ENCODE data around the gene CSH2.
A peak's percentile ranks its signal among the peaks of the same experiment; 100 is the strongest.
"Not testable (repeated sequence)": the region's sequence is repeated elsewhere in the genome, so short reads cannot be mapped to it uniquely, and the experiment has no call there.

CSH2 gene

DNA sequence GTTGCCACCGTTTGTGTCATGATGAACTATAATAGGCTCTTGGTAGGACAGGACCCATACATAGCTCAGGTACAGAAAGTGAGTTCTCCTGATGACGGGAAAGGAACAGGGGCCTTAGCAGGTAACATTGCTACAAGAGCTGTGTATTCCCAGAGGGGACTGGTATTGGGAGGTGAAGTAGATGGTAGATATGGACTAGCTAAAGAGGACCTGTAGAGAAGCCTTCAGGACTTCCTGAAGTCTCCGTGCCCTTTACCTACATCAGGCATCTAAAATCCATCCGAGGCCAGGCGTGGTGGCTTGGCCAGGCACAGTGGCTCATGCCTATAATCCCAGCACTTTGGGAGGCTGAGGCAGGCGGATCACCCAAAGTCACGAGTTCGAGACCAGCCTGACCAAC lies 18.3 kb downstream of the CSH2 start:
- no peak for DNase-seq (ENCODE audit: low spot score)

DNA sequence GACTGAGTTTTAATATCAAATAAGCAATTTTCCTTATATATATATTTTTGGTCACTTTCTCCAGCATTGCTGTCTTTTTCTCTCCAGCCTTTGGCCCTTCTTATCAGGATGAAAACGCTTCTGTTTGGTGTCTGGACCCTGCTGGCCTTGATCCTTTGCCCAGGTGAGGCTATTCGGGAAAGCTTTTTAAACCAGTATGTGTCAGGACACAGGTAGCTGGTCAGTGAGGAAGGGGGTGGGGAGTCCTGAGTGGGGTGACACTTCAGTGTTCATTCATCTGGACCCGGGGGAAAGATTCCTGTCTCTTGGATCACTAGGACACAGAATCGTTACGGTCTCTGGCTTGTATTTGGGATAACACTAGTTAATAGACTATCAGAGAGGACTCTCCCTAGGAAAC lies 18.8 kb downstream of the CSH2 start:
- no peak for DNase-seq (ENCODE audit: low spot score)

DNA sequence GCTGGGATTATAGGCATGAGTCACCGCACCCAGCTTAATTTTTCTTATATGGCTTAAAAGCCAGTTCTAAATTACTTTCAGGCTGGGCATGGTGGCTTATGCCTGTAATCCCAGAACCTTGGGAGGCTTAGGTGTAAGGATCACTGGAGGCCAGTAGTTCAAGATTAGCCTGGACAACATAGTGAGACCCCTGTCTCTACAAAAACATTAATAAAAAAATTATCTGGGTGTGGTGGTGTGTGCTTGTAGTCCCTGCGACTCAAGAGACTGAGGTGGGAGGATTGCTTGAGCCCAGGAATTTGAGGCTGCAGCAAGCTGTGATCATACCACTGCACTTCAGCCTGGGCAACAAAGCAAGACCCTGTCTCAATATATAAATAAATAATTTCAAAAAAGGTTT lies 20.2 kb downstream of the CSH2 start:
- no peak for DNase-seq (ENCODE audit: low spot score)

DNA sequence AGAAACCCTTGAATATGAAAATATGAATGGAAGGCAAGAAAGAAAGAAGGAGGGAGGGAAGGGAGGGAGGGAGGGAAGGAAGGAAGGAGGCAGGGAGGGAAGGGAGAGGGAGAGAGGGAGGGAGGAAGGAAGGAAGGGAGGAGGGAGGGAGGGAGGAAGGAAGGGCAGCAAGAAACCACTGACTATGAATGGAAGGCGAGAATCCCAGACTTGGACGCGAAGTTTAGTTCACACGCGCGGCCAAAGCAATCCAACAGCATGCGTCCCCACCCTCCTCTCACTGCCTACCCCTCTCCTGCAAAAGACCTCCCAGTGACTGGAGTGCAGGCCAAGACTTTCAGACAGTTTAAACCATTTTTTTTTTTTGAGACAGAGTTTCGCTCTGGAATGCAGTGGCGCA lies 23.1 kb downstream of the CSH2 start:
- no peak for DNase-seq (ENCODE audit: low spot score)

DNA sequence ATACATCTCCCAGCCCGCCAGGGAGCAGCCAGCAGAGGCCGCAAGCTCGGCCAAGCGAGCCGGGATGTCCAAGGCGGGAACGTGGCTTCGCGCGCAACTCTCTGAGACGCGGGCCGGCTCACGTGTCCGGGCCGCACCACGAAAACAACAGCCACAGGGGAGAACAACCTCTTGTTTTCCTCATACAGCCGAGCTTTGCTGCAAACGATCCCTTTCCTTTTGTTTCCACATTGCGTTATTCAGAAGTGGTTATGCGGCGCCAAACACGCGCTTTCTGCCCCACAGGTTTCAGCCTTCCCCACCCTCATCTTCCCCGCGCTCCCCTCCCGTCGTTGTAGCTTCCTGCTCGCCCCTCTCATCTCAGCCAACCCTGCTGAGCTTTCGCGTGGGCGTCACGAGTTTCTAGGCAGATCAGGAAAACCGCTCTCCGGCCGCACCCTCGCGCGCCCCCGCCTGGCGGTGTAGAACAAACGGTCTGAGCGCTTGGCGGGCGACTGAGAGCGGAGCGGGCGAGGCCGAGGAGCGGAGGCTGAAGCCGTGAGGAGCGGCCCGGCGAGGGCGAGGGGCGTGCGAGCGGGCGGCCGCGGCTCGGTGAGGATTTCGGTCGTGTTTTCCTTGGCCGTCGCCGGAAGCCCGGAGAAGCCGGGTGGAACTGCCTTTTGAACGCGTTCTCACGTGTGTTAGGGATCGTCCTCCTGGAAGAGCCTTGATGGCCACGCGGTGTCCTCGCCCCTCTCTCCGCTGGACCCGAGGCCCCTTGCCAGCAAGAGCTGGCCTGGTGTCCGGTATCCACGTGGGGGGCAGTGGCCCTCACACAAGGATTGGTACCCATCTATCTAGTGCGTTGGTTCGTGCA lies 24.4 kb downstream of the CSH2 start:
- DNase-seq (ENCODE audit: low spot score) = peak; percentile 84

DNA sequence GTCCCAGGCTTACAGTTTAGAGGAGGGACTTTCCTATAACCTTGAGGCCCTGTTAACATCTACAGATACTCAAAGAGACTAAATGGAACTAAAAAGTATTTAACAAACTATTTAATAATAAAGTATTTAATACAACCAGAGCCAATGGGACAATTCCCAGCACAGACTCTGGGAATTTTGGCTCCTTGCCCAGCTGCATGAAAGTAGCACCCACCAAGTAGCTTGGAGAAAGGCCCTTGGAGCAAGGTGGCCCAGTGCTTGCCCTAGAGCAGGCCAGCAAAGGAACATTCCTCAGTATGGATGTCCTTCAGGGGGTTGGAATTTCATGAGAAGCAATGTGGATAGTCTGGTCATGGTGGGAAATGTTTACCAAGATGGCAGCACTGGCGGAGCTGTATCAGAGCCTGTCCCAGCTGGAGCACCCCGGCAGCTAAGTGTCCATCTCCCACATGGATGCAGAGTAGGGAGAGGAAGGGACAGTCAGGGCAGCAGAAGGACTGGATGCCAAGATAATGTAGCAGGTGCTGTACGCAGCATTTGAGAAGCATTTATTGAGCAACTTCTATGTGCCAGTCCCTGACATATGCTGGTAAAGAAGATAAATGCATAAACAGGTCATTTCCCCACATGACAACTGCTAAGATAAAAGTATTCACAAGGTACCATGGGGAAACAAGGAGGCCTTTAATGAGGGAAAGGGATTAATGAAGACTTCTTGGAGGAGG lies 25.8 kb downstream of the CSH2 start:
- no peak for DNase-seq (ENCODE audit: low spot score)

DNA sequence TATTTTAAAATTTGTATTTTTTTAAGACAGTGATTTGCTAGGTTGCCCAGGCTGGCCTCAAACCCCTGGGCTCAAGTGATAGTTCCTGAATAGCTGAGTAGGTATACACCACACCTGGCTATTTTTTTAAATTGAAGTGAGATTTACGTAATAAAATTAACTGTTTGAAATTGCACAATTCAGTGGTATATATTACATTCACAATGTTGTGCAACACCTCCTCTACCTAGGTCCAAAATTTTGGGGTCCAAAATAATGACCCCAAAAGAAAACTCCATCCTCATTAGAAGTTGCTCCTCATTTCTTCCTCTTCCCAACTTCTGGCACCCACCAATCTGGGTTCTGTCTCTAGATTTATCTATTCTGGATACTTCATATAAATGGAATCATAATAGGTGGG lies 28.0 kb downstream of the CSH2 start:
- DNase-seq (ENCODE audit: low spot score) = no peak

DNA sequence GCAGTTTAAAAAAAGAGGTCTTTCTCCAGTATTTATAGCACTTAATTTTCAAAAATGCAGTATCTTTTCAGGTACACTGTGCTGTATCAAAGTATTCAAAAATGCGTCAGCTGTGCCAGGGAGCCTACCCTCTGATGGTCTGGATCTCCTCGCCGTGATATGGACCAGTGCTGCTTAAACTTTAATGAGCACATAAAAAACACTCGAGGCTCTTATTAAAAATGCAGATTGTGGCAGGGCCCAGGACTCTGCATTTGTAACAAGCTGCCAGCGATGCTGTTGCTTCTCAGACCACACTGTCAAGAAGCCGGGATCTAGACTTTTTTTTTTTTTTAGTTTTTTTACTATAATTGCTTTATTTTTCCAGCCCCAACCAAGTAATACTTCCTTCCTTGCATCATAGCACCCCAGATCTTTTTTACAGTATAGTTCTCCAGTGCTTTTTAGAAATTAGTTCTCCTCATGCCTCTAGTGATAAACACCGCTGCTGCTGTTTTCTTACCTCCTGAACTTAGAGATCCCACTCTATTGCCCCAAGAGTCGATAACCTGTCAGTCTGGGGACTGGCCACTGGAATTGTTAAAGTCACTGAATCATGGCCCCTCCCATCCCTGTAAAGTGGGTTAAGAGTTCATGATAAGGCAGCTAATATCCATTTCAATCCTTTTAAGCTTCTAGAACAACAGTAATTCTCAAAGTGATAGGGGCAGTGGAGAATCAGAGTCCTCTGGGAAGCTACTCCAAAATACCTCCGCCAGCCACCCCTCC lies 29.4 kb downstream of the CSH2 start:
- DNase-seq (ENCODE audit: low spot score) = no peak

DNA sequence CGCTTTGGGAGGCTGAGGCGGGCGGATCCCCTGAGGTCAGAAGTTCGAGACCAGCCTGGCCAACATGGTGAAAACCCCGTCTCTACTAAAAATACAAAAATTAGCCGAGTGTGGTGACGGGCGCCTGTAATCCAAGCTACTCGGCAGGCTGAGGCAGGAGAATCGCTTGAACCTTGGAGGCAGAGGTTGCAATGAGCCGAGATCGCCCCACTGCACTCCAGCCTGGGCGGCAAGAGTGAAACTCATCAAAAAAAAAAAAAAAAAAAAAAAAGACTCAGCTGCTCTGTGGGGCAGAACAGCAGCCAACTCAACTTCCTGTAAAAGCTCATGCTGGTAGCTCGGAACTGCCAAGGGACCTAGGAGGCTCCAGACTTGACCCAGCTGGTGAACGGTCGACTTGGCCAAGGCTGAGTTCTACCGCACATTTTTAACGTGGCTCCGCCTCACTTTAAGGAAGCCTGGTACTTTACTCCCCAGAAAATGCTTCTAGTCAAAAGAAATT lies 30.0 kb downstream of the CSH2 start:
- DNase-seq (ENCODE audit: low spot score) = not testable (repeated sequence)

DNA sequence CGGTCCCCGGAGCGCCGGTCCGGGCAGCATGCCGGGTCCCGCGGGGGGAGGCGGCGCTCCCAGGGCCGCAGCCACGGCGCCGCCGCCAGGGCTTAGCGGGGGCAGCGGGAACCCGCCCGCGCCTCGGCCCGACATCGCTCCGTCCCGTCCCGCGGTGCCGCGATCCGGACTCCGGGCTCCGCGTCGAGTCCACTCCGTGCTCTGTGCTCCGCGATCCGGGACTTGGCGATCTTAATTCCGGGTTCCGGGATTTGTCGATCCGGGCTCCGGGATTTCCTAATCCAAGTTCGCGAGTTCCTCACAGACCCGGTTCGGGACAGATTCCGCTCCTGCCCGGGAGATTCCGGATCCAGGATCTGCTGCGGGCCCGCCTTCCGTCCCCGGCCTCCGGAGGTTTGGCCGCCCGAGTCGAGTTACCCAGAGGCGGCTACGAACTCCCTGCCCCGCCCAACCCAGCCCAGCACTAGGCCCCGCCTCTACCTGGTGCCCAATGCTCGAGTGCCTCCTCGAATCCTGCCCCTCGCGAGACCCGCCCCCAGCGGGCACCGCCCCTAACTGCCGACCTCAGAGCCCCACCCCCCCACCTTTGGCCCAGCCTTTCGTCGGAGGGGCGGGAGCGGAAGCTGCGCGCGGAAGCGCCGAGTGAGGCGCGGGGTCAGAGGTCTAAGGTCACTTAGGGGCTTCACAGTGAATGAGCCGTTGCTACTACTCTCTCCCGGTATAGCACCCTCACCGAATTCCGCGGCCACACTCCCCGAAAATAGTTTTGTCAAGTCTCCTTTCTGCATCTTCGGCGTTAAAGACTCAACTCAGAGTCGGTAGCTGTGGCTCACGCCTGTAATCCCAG lies 30.7 kb downstream of the CSH2 start, which contains the start of gene SMARCD2:
SMARCD2 (minus strand) TSS at position 146 of the 847 bp plus-strand sequence; CDS start at position 135, 11 bp downstream.
- peak; percentile 96 for DNase-seq (ENCODE audit: low spot score)

DNA sequence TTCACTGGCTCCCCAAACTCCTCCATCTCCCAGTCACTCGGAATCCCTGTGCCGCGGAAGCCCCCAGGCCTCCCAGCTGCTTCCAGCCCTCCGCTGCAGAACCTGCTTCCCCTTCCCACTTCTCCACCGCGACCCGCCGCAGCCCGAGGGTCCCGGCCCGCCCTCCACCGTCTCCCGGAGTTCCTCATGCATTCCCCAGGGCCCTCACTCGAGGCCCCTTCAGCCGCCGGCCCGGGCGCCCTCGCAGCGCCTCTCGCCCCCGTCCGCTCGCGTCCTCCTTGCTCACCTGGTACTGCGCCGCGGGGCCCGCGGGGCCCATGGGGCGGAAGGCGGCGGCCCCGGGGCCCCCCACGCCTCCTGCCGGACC lies 31.3 kb downstream of the CSH2 start:
- DNase-seq (ENCODE audit: low spot score) = no peak

DNA sequence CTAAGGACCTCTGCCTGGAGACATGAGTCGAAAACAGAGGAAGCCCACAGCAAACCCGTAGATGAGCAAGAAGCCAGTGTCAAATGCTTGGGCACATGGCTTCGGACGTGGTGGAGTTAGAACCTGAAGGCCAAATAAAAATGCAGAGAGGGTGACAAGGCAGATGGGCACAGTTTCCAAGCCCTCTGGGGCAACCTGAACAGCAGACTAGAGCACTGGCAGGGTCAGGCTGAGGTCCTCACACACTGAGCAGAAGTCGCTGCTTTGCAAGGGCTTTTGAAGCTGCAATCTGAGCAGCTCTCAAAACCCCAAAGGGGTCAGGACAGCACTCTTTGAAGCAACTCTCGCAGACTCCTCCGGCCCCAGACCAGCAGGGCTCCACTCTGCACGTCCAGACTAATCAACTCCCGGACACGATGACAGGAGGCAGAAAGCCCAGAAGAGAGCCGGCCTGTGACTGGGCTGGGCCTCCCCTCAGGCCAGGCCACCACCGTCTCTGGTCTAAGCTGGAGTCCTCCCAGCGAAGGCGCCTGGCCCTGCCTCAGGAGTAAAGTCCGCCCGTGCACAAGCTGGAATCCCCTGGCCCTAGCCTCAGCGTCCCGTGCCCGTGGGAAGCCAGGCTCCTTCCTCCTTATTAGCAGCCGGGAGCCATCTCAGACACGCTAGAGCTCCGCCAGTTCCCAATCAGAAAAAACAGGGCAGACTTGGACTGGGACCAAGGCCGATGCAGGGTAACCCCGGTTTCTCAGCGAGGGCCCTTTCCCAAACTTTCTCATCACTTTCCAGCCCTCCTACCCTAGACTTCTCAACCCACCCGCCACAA lies 31.9 kb downstream of the CSH2 start:
- peak; percentile 46 for DNase-seq (ENCODE audit: low spot score)

DNA sequence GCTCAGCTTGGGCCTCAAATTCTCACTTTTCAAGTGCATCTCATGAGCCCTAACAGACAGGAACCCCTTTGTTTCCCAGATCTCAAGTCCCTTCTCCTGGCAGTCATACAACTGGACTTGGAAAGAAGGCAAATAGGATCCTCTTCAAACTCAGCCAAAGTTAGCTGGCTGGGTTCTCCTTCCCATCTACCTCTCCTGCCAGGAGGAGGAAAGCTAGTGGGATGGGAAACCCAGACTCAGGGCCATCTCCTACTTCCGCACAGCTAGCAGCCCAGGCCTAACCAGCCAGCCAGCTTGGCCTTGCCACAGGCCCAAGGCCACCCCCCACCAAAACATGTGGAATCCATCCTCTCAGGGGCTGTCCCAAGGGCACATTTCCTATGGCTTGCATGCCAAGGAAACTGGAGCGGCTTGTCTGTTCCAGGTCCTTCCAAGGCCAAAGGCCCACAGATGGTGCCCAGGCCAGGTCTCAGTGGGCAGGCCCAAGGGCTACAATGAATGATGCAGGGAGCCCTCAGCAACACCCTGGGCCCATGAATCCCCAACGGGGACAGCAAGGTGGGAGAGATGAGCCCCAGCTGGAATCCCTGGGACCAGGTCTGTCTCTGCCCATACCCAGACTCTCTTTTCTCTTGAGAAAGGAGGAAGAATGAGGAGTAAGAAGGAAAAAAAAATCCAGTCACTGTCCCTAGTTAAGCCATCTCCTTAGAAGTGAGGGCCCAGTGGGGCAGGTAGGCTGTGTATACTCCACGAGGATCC lies 32.7 kb downstream of the CSH2 start:
- DNase-seq (ENCODE audit: low spot score) = no peak

DNA sequence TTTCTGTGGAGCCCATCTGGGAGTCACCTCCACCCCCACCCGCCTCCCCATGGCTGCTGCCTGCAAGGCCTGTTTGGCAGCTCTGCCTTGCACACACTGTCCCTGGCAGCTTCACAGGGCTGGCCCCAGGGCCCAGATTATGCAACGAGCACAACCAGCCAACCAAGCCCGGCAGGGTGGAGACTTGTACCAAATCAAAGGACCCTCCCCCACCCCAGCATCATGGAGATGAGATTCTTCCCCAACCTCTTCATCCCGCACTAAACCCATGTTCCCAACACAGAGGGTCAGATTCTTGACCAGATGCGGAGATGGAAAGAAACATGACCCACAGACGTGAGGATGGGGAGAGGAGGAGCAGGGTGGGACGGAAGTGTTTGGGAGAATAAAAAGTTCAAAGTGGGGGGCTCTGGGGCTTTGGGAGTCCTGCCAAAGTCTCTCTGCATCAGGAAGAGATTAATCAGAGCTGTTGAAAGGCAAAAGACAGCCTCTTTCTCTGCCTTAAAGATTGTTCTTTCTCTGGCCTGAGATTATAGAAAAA lies 34.8 kb downstream of the CSH2 start:
- no peak for DNase-seq (ENCODE audit: low spot score)

DNA sequence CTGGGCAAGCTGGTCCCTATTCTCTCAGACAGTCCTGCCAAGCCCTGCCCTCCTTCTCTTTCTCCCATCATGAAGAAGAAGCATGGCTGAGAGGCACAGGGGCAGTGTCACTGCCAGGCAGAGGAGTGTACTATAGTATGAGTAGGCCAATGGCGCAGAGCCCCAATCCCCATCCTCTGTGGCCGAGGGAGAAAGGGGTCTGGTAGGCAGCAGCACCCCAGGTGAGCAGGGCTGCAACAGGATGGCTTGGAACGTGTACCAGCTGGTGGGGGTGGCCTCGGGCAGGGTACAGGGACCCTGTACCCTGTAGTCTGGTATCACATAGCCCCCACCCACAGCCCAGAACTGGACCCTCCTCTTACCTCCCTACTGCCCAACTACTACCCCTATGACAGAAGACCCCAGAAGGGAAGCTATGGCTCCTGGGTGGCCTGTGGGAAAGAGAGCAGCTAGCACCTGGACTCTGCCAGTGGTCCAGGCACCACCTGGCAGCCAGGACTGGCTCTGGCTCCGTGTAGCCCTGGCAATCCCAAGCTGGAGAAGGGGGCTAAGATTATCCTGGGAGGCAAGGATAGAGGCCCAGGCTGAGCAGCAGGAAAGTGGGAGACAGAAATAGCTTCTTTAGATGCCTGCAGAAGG lies 35.4 kb downstream of the CSH2 start:
- DNase-seq (ENCODE audit: low spot score) = no peak

DNA sequence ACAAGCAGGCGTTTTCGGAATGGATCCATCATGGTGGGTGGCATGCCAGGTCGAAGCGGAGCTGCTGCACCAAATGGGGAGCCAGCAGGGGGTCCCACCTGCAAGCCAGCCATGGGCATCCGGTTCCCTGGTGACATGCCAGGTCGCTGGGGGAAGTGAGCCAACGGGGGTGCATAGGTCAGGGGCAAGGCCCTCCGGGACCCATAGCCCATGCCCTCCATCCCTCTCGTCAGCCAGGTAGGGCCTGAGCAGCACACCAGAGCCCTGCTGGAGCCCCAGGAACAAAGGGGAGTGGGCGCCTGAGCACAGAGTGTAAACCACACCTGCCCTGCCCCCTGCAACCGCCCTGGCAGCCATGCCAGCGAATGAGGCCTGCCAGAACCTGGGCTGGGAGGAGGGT lies 36.0 kb downstream of the CSH2 start:
- no peak for DNase-seq (ENCODE audit: low spot score)

DNA sequence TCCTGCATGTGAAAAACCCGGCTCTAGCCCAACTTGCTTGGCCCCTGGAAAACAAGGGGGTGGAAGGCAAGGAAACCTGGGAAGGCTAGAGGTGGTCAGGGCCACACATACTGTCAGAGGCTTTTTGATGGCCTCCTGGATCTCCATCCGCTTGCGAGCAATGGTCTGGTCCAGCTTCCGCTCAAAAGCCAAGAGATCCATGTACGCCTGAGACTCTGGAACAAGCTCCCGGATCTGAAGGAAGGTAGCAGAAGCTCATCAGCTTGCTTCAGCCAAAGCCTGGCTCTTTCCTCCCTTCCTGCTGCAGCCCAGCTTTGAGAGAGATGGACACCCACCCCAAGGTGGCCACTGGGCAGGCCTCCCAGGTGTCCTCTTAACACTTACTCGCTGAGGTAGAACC lies 36.7 kb downstream of the CSH2 start:
- DNase-seq (ENCODE audit: low spot score) = no peak

DNA sequence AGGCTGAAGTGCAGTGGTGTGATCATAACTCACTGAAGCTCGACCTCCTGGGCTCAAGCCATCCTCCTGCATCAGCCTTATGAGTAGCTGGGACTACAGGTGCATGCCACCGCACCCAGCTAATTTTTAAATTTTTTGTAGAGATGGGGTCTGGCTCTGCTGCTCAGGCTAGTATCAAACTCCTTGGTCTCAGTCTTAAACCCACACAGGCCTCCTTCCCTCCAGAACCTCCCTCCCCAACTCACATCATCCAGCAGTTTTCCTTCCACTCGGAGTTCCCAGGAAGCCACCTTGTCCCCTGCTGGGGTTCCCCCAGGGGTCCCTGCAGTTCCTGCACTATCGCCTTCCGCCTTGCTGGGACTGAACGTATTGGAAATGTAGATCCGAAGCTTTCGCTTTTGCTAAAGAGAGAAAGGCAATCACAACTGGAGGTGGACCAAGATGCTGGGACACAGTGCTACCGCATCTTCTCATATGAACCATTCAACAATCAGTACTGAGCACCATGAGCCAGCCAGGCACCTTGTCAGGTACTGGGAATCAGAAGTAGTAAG lies 38.2 kb downstream of the CSH2 start:
- no peak for DNase-seq (ENCODE audit: low spot score)

Measured in kidney capillary endothelial cell (primary cell).